ENCODE data around the gene TTLL10.
"Not testable (repeated sequence)": the region's sequence is repeated elsewhere in the genome, so short reads cannot be mapped to it uniquely, and the experiment has no call there.

Gene TTLL10

GRCh38 chr1:1141244-1141910, 32.3 kb upstream of the TTLL10 start:
- no peak for DNase-seq

- no peak for DNase-seq
These were observed 31.8 kb upstream of the TTLL10 start for GRCh38 chr1:1141911-1142250.

GRCh38 chr1:1142352-1142751, 31.3 kb upstream of the TTLL10 start:
- not testable (repeated sequence) for DNase-seq

- DNase-seq = no peak
These were observed 30.8 kb upstream of the TTLL10 start for GRCh38 chr1:1142844-1143243.

- DNase-seq = no peak
These were observed 30.0 kb upstream of the TTLL10 start for GRCh38 chr1:1143636-1144035.

GRCh38 chr1:1144122-1144842, 29.4 kb upstream of the TTLL10 start:
- no peak for DNase-seq

- no peak for DNase-seq
These were observed 28.7 kb upstream of the TTLL10 start for GRCh38 chr1:1144843-1145546.

- peak in 1 of 58 donors; percentile 9 for DNase-seq
These were observed 28.1 kb upstream of the TTLL10 start for GRCh38 chr1:1145547-1145914.

- no peak for DNase-seq
These were observed 27.7 kb upstream of the TTLL10 start for GRCh38 chr1:1146026-1146425.

GRCh38 chr1:1146596-1146995, 27.1 kb upstream of the TTLL10 start:
- DNase-seq = no peak

- DNase-seq = no peak
These were observed 25.6 kb upstream of the TTLL10 start for GRCh38 chr1:1148061-1148460.

GRCh38 chr1:1148569-1148968, 25.1 kb upstream of the TTLL10 start:
- DNase-seq = no peak

GRCh38 chr1:1149416-1149815, 24.3 kb upstream of the TTLL10 start:
- no peak for DNase-seq

- DNase-seq = no peak
These were observed 23.6 kb upstream of the TTLL10 start for GRCh38 chr1:1150100-1150499.

- no peak for DNase-seq
These were observed 22.4 kb upstream of the TTLL10 start for GRCh38 chr1:1151306-1151705.

GRCh38 chr1:1152431-1152830, 21.2 kb upstream of the TTLL10 start:
- DNase-seq = not testable (repeated sequence)

- DNase-seq = not testable (repeated sequence)
These were observed 20.5 kb upstream of the TTLL10 start for GRCh38 chr1:1153215-1153614.

GRCh38 chr1:1153874-1154273, 19.8 kb upstream of the TTLL10 start:
- no peak for DNase-seq

- DNase-seq = no peak
These were observed 18.4 kb upstream of the TTLL10 start for GRCh38 chr1:1155258-1155657.

- DNase-seq = peak in 1 of 58 donors; percentile 16
These were observed 17.3 kb upstream of the TTLL10 start for GRCh38 chr1:1156140-1157032.

- peak in 8 of 58 donors; percentile 2 to 44 (median 36) for DNase-seq
These were observed 16.7 kb upstream of the TTLL10 start for GRCh38 chr1:1157033-1157365.
